PC-3 (cell line): ENCODE measurements around the gene TEX2. TPM values are rescaled to one million over a fixed set of nuclear protein-coding genes. Genes with fewer than 3 reads are reported as not detected.

Source experiments
- ATAC-seq: fragments of 200-7000 bp; cut with Tn5 transposase; 2 replicates; pipeline ENCODE4 v1.9.1; 2020; ENCODE audit warnings: mild to moderate bottlenecking, moderate library complexity
- BruUV-seq: library from RNA; stranded (reverse); fragments of 400-500 nt; replicated peaks from 2 replicates; lab custom pipeline; 2021; lab: Mats Ljungman, UMichigan
- CTCF ChIA-PET: fragments of 300-600 bp; sonication (Branson Sonifier 250); formaldehyde crosslinking; loops from one replicate; lab custom pipeline; 2022; ENCODE audit warnings: antibody characterized with exemption; lab: Charles Lee
- POLR2A ChIA-PET: fragments of 300-600 bp; sonication (Branson Sonifier 250); formaldehyde crosslinking; loops from one replicate; lab custom pipeline; 2022; ENCODE audit warnings: antibody characterized with exemption; ENCODE audit not compliant: unreplicated experiment; lab: Charles Lee
- DNase-seq: peaks from one replicate; pipeline ENCODE4 v3.0.0-alpha.2; 2015
- H2AFZ ChIP-seq: fragments of 300-600 bp; sonication (generic); 2 replicates; pipeline ENCODE4 v1.6.0; 2016; ENCODE audit warnings: antibody characterized with exemption, low read length
- H3F3A ChIP-seq: fragments of 300-600 bp; sonication (generic); one replicate; pipeline ENCODE4 v1.6.0; 2017; ENCODE audit warnings: antibody characterized with exemption, low read length, control low read depth, mild to moderate bottlenecking; ENCODE audit not compliant: unreplicated experiment
- H3K27ac ChIP-seq: fragments of 300-600 bp; sonication (generic); 2 replicates; pipeline ENCODE4 v1.5.1; 2016; ENCODE audit warnings: mild to moderate bottlenecking, low read length
- H3K27me3 ChIP-seq: fragments of 300-600 bp; sonication (generic); 2 replicates; pipeline ENCODE4 v1.6.1; 2016; ENCODE audit warnings: low read length, mixed read lengths
- H3K36me3 ChIP-seq: fragments of 300-600 bp; sonication (generic); 2 replicates; pipeline ENCODE4 v1.6.1; 2016; ENCODE audit warnings: low read depth, mixed run types, low read length, mixed read lengths
- H3K4me1 ChIP-seq: fragments of 300-600 bp; sonication (generic); 2 replicates; pipeline ENCODE4 v1.5.1; 2016; ENCODE audit warnings: low read length; ENCODE audit not compliant: insufficient read depth
- H3K4me2 ChIP-seq: fragments of 300-600 bp; sonication (generic); 2 replicates; pipeline ENCODE4 v1.6.0; 2016; ENCODE audit warnings: low read length
- H3K4me3 ChIP-seq: fragments of 300-600 bp; sonication (generic); 2 replicates; pipeline ENCODE4 v1.5.1; 2016; ENCODE audit warnings: mild to moderate bottlenecking, low read length, mixed read lengths
- H3K79me2 ChIP-seq: fragments of 300-600 bp; sonication (generic); 2 replicates; pipeline ENCODE4 v1.6.1; 2017; ENCODE audit warnings: low read length, mixed read lengths
- H3K9ac ChIP-seq: fragments of 300-600 bp; sonication (generic); 2 replicates; pipeline ENCODE4 v1.6.0; 2016; ENCODE audit warnings: mild to moderate bottlenecking, low read length
- H3K9me2 ChIP-seq: fragments of 300-600 bp; sonication (generic); replicated peaks from 2 replicates; pipeline ENCODE4 v1.6.1; 2016; ENCODE audit warnings: mixed run types, low read length, mixed read lengths
- H3K9me3 ChIP-seq: fragments of 300-600 bp; sonication (generic); 2 replicates; pipeline ENCODE4 v1.6.1; 2016; ENCODE audit warnings: low read length, mixed read lengths
- H4K20me1 ChIP-seq: fragments of 300-600 bp; sonication (generic); 2 replicates; pipeline ENCODE4 v1.6.1; 2016; ENCODE audit warnings: low read length, mixed read lengths
- EZH2 ChIP-seq: fragments of 300-600 bp; sonication (generic); IDR thresholded peaks from one replicate; pipeline ENCODE4 v1.6.1; 2017; ENCODE audit warnings: antibody characterized with exemption, mild to moderate bottlenecking, low read length; ENCODE audit not compliant: unreplicated experiment
- EZH2phosphoT487 ChIP-seq: fragments of 300-600 bp; sonication (generic); IDR thresholded peaks from 2 replicates; pipeline ENCODE4 v1.6.1; 2018; ENCODE audit warnings: mild to moderate bottlenecking, antibody characterized with exemption, low read length, borderline replicate concordance
- intact Hi-C: fragments of 100-400 bp; cut with micrococcal nuclease; formaldehyde crosslinking; loops from 2 replicates; pipeline ENCODE4 v1.9.0; 2023
- total RNA-seq: library from RNA; depleted of rRNA; stranded (reverse); fragments of >200 nt; gene quantifications from 2 replicates; pipeline ENCODE4 v1.2.3, GENCODE V29; 2014
- TF ChIP-seq, protein P1 (sequence below): fragments of 300-600 bp; sonication (generic); conservative IDR thresholded peaks from 2 replicates; pipeline ENCODE4 v1.5.1; 2017; ENCODE audit warnings: antibody characterized with exemption, low read depth, mild to moderate bottlenecking, low read length

Gene TEX2
- total RNA-seq, 1 experiment from 2014 or later: 44.2 TPM

DNA sequence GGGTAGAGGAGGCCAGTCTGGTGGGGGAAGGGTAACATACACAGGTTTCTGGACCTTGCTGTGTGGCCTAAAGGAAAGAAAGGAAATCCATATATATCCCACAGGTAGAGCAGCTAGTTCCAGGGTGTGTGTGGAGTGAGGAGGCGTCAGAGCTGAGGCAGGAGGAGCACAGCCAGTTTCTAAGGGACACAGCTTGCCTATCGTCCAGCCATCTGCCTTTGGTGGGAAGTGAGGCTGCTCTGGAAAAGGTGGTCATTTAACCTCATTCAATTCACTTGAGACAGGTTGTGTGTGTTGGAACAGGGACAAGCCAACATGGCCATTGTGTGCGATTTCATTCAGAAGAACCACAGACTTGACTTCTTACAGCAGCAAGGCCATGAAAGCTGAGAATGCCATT lies 96.2 kb downstream of the TEX2 start:
- ATAC-seq (no peak), DNase-seq (no peak)
- Histone ChIP-seq H3K9ac (no peak overlapping the region), H3K9me3 (no peaks in the 10 kb centered on the region), H3K27ac (no peak overlapping the region), H3K36me3 (peaks cover 12% of the 10 kb centered on the region; the same call in 1 of the 2 replicates), H3K4me3 (no peak overlapping the region), H3K9me2 (no peaks in the 10 kb centered on the region), H3K27me3 (no peaks in the 10 kb centered on the region), H3K4me2 (no peak overlapping the region), H3F3A (no peaks in the 10 kb centered on the region), H2AFZ (no peak overlapping the region), H3K79me2 (no peaks in the 10 kb centered on the region), H3K4me1 (peaks cover 9% of the 10 kb centered on the region), H4K20me1 (no peaks in the 10 kb centered on the region)
- TF ChIP-seq EZH2phosphoT487: no peak
- TF ChIP-seq, protein P1, sequence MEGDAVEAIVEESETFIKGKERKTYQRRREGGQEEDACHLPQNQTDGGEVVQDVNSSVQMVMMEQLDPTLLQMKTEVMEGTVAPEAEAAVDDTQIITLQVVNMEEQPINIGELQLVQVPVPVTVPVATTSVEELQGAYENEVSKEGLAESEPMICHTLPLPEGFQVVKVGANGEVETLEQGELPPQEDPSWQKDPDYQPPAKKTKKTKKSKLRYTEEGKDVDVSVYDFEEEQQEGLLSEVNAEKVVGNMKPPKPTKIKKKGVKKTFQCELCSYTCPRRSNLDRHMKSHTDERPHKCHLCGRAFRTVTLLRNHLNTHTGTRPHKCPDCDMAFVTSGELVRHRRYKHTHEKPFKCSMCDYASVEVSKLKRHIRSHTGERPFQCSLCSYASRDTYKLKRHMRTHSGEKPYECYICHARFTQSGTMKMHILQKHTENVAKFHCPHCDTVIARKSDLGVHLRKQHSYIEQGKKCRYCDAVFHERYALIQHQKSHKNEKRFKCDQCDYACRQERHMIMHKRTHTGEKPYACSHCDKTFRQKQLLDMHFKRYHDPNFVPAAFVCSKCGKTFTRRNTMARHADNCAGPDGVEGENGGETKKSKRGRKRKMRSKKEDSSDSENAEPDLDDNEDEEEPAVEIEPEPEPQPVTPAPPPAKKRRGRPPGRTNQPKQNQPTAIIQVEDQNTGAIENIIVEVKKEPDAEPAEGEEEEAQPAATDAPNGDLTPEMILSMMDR: no peak
- TF ChIP-seq EZH2: no peak
- no TSS peak for BruUV-seq
- ChIA-PET POLR2A (no interaction called here), CTCF (no interaction called here)
- intact Hi-C loops: no loop called here

DNA sequence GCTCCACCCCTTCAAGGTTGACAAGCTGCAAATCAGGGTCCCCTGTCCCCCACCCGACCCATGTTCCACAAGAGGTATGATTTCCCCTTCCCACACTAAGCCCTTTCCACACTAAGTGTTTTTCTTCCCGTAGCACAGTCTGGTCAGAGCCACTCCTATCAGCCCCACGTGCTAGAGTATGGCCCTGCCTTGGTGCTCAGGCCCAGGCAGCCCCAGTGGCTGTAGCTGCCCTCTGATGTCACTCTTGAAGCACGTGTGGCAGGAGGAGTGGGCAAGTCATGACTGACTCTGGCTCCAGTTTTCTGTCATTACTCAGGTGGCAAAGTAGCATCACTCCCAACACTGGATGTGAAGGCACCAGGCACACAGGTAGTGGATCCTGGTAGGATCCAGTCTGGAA lies 97.7 kb downstream of the TEX2 start:
- no TSS peak for BruUV-seq
- H3K4me1 ChIP-seq: no peaks in the 10 kb centered on the region
- no peaks in the 10 kb centered on the region for H3K27me3 ChIP-seq
- H3F3A ChIP-seq: no peaks in the 10 kb centered on the region
- H3K9me2 ChIP-seq: no peaks in the 10 kb centered on the region
- no peak for DNase-seq
- intact Hi-C loops: no loop called here
- H3K9me3 ChIP-seq: no peaks in the 10 kb centered on the region
- no peak overlapping the region for H3K9ac ChIP-seq
- H3K27ac ChIP-seq: no peak overlapping the region
- H3K4me3 ChIP-seq: no peak overlapping the region
- H4K20me1 ChIP-seq: no peaks in the 10 kb centered on the region
- ChIA-PET POLR2A (no interaction called here), CTCF (no interaction called here)
- peaks cover 11% of the 10 kb centered on the region; the same call in 1 of the 2 replicates for H3K36me3 ChIP-seq
- TF ChIP-seq, protein P1: no peak
- no peak for TF ChIP-seq EZH2phosphoT487
- no peak for TF ChIP-seq EZH2
- ATAC-seq: no peak
- H3K79me2 ChIP-seq: no peaks in the 10 kb centered on the region
- H2AFZ ChIP-seq: no peak overlapping the region
- no peak overlapping the region for H3K4me2 ChIP-seq

DNA sequence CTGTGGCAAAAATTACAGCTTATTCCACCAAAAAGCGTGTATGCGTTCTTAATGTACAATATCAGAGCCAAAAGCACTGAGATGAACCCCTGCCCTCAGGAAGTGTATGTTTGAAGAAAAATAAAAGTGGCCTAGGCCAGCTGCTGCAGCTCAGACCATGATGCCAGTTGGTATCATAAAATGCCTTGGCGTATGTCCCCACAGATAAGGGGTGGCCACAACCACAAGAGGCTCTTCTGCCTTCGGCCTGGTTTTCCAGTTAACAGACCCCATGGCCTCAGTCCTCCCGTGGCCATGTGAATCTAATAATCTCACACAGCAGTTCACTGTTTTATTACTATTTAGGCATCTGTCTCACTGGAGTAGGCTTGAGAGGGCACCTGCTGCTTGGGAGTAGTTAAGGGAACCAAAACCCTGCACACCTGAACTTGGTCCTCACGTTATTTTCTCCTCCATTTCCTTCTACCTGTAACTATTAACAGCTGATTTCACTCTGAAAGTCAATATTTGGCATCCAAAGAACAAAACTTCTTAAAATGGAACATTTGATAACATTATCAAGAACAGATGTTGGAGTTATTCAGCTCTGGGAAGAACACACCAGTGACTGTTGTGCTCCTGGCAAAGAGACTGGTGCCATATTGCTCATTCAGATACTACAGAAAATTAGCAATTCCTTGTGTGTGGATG lies 98.3 kb downstream of the TEX2 start:
- no peaks in the 10 kb centered on the region for H4K20me1 ChIP-seq
- intact Hi-C loops: no loop called here
- H3K4me1 ChIP-seq: no peaks in the 10 kb centered on the region
- no peaks in the 10 kb centered on the region for H3K27me3 ChIP-seq
- no peaks in the 10 kb centered on the region for H3K79me2 ChIP-seq
- ChIA-PET POLR2A (no interaction called here), CTCF (interaction anchor here (0.7 kb wide), 1 partner anchor 233 kb away, joined by 7 read pairs; the partner anchor contains the start of gene CD79B)
- H3K9ac ChIP-seq: no peak overlapping the region
- ATAC-seq: no peak
- no peak overlapping the region for H3K4me2 ChIP-seq
- TF ChIP-seq, protein P1: no peak
- TF ChIP-seq EZH2 (no peak), EZH2phosphoT487 (no peak)
- H3K36me3 ChIP-seq: peaks cover 6% of the 10 kb centered on the region; the same call in 1 of the 2 replicates
- H3F3A ChIP-seq: no peaks in the 10 kb centered on the region
- no peak overlapping the region for H3K27ac ChIP-seq
- H3K9me3 ChIP-seq: no peaks in the 10 kb centered on the region
- DNase-seq: no peak
- H3K9me2 ChIP-seq: no peaks in the 10 kb centered on the region
- H3K4me3 ChIP-seq: no peak overlapping the region
- H2AFZ ChIP-seq: no peak overlapping the region
- no TSS peak for BruUV-seq
